GM18526 (cell line): ENCODE data around the gene CPVL.

Experiments used
- POLR2A ChIP-seq: IDR thresholded peaks from 3 replicates; pipeline ENCODE4 v1.6.1; 2011; ENCODE audit not compliant: insufficient read length; ENCODE audit errors: extremely low read depth

The CPVL gene

DNA sequence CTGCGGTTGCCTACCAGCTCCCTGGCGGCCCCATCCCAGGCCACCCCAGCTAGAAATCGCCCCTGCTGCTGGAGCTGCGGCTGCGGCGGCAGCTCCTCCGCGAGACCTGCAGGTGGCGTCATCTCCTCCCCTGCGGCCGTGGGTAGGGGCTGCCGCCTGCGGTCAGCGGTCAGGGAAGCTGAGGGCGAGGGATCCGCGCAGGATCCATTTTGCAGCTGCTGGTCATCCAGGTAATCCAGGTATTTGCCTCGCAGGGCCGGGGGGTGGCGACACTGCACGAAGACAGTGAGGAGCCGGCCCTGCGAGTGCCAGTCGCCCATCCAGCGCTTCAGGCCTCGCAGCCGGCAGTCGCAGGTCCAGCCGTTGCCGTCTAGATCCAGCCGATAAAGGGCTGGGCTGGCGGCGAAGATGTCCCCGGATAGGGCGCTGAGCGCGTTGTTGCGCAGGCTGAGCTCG, 189.7 kb downstream of the CPVL start:
- no peak for TF ChIP-seq POLR2A

DNA sequence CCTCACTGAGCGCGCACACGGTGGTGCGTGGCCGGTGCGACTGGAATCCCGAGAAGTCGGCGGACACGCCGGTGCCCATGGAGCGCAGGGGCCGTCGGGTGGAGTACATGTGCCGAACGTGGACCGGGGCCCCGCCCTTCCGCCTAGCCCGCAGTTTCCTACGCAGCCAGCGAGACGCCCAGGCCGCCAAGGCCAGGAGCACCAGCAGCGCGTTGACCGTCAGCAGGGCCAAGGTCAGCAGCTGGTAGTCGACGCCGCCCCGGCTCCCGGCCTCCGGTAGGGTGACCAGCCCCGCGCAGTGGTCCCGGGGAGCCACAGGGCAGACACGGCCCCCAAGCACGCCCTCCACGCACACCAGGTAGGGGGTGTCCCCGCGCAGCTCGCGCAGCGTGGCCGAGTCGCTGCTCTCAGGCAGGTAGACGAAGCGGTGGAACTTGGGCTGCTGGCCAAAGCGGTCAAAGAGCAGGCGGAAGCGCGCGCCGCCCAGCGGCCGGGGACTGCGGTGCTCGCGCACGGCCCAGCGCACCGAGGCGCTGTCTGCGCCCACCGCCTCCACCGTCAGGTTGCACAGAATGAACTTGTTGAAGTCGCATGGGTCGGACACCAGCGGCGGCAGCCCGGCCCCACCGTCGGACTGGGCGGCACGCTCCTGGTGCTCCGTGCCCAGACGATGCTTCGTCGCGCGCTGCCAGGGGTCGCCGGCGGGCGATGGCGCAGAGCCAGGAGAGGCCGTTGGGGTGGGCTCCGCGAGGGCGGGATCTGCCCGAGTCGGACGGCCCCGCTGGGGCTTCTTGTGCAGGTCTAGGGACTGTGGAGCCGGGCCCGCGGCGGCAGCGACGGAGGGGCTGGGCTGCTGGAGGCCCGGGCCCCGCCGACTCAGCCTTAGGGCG, 190.4 kb downstream of the CPVL start:
- TF ChIP-seq POLR2A: no peak

DNA sequence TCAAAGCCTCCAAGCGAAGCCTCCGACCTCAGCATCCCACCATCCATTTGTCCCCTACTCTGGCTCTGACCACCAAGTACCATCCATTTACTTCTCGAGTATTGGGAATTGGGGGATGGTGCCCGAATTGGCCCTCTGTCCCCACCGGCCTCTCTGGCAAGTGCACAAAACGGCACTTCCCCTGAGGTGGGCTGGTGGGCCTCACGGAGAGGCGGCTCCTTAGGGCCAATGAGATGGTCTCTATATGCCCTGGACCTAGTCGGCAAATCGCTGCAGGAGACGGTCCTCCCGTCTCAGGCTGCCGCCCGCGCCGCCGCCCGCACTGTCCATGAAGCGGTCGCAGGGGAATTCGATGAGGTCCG, 191.0 kb downstream of the CPVL start:
- TF ChIP-seq POLR2A: no peak

DNA sequence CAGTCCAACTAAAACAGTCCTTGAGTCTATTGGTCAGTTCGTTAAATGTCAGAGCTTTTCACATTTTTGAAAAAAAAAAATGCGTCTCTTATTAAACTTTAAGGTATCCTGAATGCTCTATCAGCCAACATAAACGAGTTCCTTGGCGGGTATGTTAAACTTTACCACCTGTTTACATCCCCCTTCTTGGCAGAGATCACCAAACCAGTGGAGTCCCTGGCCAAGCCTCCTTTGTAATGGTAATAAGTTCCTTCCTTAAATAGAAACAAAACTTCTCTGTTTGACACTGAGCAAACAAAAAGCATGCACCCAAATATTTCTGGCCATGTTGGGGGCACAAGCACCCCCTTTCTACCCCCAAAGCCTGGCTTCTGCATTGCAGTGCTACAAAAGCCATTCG, 191.4 kb downstream of the CPVL start:
- no peak for TF ChIP-seq POLR2A

DNA sequence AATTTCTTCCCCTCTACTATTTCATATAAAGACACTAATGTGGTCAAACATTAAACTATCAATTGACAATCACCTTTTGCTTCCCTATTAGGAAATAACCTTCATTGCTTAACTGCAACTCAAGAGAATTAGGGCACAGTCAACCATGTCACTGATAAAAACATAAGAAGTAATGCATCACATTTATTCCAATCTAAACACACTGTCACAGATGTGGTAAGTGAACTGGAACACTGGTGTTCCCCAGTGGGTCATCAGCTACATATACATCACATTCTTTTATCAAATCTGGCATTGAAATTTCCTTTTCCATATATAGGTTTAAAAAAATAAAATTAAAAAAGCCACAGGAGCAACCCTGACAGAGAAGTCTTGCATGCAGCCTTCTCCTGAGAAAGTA, 191.9 kb downstream of the CPVL start:
- TF ChIP-seq POLR2A: no peak

DNA sequence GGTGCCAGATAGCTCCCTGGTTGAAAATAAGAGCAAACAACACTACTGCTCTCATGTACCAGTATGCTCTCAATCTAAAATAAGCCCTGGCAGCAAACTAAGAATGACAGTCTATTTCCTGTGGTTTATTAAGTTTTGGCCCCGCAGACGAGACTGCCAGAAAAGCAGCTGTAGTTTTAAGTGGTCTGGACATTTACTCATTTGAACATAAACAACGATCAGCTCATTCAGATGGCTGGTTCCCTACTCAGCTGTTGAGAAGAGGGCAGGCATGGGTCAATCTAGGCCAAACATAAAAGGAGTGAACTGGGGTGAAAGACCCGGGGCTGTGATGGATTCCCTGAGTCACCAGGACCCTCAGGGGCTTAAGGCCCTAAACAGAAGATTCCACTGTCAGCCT, 192.7 kb downstream of the CPVL start:
- TF ChIP-seq POLR2A: no peak
